ENCODE data around the gene CASP2. TPM values are rescaled to one million over a fixed set of nuclear protein-coding genes. Genes with fewer than 3 reads are reported as not detected.

The CASP2 gene
- total RNA-seq, 1 donor from 2014 or later = 55.3 TPM

DNA sequence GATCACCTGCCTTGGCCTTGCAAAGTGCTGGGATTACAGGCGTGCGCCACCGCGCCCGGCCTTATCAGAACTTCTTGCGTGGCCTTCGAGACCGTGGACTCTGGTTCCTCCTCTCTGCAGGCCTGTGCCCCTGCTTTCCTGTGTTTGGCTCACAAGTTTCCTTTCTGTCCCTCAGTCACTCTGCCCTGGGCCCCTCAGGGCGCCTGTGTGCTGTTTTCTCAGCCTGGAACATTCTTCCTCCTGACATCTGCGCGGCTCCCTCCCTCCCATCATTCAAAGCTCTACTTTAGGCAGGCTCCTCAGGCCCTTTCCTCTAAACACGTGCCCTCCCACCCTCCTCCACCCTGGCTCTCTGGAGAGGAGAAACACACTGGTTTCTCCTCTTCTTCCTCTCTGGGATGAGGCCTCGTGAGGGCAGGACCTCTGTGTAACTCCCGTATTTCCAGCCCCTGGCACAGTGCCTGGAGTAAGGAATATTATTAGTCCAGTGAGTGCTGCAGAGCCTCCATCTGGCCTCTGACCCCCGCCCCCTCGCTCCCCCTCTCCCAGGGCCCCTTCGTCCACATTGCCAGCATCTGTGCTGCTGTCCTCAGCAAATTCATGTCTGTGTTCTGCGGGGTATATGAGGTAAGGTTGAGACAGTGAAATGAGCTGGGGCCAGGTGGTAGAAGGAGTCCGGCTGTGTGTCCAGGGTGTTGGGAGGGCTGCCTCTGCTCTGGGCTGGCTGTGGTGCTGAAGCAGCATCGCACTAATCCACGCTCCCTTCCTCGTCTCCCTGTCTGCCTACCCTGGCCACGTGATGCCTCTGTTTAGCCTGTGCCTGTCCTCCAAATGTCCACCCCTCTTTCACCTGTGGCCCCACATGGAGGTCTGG, 34.8 kb downstream of the CASP2 start:
- peaks cover 7% of the 10 kb centered on the region for H3K27me3 Mint-ChIP-seq (ENCODE audit: unreplicated experiment)
- TF ChIP-seq, protein P1, sequence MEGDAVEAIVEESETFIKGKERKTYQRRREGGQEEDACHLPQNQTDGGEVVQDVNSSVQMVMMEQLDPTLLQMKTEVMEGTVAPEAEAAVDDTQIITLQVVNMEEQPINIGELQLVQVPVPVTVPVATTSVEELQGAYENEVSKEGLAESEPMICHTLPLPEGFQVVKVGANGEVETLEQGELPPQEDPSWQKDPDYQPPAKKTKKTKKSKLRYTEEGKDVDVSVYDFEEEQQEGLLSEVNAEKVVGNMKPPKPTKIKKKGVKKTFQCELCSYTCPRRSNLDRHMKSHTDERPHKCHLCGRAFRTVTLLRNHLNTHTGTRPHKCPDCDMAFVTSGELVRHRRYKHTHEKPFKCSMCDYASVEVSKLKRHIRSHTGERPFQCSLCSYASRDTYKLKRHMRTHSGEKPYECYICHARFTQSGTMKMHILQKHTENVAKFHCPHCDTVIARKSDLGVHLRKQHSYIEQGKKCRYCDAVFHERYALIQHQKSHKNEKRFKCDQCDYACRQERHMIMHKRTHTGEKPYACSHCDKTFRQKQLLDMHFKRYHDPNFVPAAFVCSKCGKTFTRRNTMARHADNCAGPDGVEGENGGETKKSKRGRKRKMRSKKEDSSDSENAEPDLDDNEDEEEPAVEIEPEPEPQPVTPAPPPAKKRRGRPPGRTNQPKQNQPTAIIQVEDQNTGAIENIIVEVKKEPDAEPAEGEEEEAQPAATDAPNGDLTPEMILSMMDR (IDR thresholded peaks at IDR 0.05; ENCODE audit: unreplicated experiment) = no peak

DNA sequence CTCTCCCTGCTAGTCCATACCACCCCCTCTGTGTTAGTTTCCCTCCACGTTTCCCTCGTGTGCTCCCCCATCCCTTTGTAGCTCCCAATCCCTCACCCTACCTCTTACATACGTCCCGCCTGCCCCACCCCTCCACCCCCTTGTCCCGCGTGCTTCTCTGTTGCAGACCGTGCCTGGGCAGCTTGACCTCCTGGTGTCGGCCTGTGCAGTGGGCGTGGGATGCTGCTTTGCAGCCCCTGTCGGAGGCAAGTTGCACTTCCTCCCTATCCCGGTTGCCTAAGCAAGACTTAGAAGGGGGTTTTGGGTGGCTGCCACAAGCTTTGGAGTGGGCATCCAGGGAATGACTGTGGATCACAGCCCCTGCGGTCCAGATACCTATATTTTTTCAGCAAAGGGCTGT, 35.5 kb downstream of the CASP2 start:
- no peak overlapping the region for H3K27ac Mint-ChIP-seq (ENCODE audit: unreplicated experiment)
- peaks cover 7% of the 10 kb centered on the region for H3K27me3 Mint-ChIP-seq (ENCODE audit: unreplicated experiment)
- peaks cover 3% of the 10 kb centered on the region for H3K36me3 Mint-ChIP-seq (ENCODE audit: low read depth, unreplicated experiment)
- H3K4me3 Mint-ChIP-seq (ENCODE audit: unreplicated experiment) = no peak overlapping the region
- no peaks in the 10 kb centered on the region for H3K9me3 Mint-ChIP-seq (ENCODE audit: unreplicated experiment)
- no peak for DNase-seq (ENCODE audit: low spot score)
- TF ChIP-seq, protein P1 (IDR thresholded peaks at IDR 0.05; ENCODE audit: unreplicated experiment) = no peak
- H3K4me1 Mint-ChIP-seq (ENCODE audit: unreplicated experiment) = peaks cover 17% of the 10 kb centered on the region

More for the DNA sequence above, 34.8 kb downstream of the CASP2 start:
- H3K4me1 Mint-ChIP-seq (ENCODE audit: unreplicated experiment) = peaks cover 17% of the 10 kb centered on the region
- DNase-seq (ENCODE audit: low spot score) = no peak
- H3K9me3 Mint-ChIP-seq (ENCODE audit: unreplicated experiment) = no peaks in the 10 kb centered on the region
- peaks cover 3% of the 10 kb centered on the region for H3K36me3 Mint-ChIP-seq (ENCODE audit: low read depth, unreplicated experiment)
- H3K4me3 Mint-ChIP-seq (ENCODE audit: unreplicated experiment) = no peak overlapping the region
- H3K27ac Mint-ChIP-seq (ENCODE audit: unreplicated experiment) = no peak overlapping the region

DNA sequence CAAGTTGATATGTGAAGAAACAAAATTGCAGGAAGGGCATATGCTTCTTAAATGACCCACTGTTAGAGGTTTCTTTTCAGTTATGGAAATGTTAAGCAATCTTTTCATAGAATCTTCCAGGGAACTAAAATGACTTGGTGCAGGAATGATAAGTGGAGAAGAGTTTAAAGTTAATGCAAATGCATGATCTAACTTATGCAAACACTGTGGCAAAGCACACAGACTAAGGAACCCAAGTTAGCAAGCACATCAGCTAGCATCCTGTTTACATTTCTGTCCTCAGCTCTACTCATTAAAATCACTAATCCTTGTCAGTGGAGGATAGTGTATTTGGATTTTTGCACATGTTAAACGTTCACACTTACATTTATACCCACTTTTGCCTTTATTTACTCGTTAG, 37.1 kb downstream of the CASP2 start:
- Mint-ChIP-seq H3K4me1 (ENCODE audit: unreplicated experiment) (peaks cover 17% of the 10 kb centered on the region), H3K9me3 (ENCODE audit: unreplicated experiment) (no peaks in the 10 kb centered on the region), H3K27me3 (ENCODE audit: unreplicated experiment) (peaks cover 6% of the 10 kb centered on the region), H3K27ac (ENCODE audit: unreplicated experiment) (no peak overlapping the region), H3K4me3 (ENCODE audit: unreplicated experiment) (no peak overlapping the region), H3K36me3 (ENCODE audit: low read depth, unreplicated experiment) (peaks cover 3% of the 10 kb centered on the region)
- no peak for DNase-seq (ENCODE audit: low spot score)
- TF ChIP-seq, protein P1 (IDR thresholded peaks at IDR 0.05; ENCODE audit: unreplicated experiment) = no peak

DNA sequence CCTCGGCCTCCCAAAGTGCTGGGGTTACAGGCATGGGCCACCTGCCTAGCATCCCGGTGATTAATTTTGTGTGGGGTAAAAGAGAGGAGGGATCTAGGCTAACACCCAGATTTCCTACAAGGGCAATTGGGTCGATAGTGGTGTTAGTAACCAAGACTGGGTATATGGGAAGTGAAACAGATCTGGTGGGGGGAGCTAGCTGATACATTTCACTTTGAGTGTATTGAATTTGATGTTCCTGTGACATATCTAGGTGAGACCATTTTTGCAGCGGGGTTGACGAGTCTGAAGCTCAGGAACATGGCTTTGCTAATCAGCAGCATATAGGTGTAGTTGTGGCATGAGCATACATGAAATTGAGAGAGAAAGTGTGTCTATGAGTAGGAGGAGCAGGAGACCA, 39.8 kb downstream of the CASP2 start:
- Mint-ChIP-seq H3K4me3 (ENCODE audit: unreplicated experiment) (no peak overlapping the region), H3K9me3 (ENCODE audit: unreplicated experiment) (no peaks in the 10 kb centered on the region), H3K36me3 (ENCODE audit: low read depth, unreplicated experiment) (no peaks in the 10 kb centered on the region), H3K27me3 (ENCODE audit: unreplicated experiment) (peaks cover 4% of the 10 kb centered on the region), H3K27ac (ENCODE audit: unreplicated experiment) (no peak overlapping the region), H3K4me1 (ENCODE audit: unreplicated experiment) (peaks cover 12% of the 10 kb centered on the region)
- no peak for DNase-seq (ENCODE audit: low spot score)
- TF ChIP-seq, protein P1 (IDR thresholded peaks at IDR 0.05; ENCODE audit: unreplicated experiment) = no peak

DNA sequence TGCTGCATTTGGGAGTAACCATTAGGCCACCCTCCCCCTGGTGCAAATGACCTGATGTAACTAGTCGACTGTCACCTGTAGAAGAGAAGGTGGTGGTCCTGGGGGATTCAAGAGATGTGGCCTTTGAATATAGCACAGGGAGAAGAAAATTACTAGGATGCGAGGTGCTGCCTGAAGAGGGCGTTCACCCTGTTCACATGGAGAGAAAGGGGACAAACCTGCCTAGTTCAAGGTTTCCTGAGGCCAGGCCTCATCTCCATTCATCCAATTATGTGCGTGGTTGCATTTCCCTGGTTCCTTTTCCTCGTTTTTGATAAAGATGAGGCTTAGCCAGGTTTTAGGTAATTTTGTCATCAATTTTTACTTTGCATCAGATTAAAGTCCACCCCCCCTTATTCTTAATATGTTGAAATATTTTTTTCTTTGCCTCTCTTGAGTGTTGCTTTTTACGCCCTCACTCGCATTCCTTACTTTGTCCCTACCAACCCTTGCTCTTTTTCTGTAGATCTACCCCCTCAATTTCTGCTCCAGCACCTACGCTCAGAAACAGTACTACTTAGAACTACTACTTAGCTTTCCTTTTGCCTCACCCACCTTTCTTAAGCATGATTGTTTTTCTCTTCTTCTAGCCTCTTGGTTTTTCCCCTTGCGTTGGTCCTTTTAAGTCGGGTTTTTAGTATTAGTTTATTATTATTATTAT, 41.5 kb downstream of the CASP2 start:
- Mint-ChIP-seq H3K36me3 (ENCODE audit: low read depth, unreplicated experiment) (no peaks in the 10 kb centered on the region), H3K27me3 (ENCODE audit: unreplicated experiment) (peaks cover 1% of the 10 kb centered on the region), H3K4me3 (ENCODE audit: unreplicated experiment) (no peak overlapping the region), H3K27ac (ENCODE audit: unreplicated experiment) (no peak overlapping the region), H3K9me3 (ENCODE audit: unreplicated experiment) (no peaks in the 10 kb centered on the region), H3K4me1 (ENCODE audit: unreplicated experiment) (peaks cover 8% of the 10 kb centered on the region)
- no peak for DNase-seq (ENCODE audit: low spot score)
- TF ChIP-seq, protein P1 (IDR thresholded peaks at IDR 0.05; ENCODE audit: unreplicated experiment) = no peak

Measured in endothelial cell (in vitro differentiated cells).